ENCODE data around the gene WNT9A.

The WNT9A gene

DNA sequence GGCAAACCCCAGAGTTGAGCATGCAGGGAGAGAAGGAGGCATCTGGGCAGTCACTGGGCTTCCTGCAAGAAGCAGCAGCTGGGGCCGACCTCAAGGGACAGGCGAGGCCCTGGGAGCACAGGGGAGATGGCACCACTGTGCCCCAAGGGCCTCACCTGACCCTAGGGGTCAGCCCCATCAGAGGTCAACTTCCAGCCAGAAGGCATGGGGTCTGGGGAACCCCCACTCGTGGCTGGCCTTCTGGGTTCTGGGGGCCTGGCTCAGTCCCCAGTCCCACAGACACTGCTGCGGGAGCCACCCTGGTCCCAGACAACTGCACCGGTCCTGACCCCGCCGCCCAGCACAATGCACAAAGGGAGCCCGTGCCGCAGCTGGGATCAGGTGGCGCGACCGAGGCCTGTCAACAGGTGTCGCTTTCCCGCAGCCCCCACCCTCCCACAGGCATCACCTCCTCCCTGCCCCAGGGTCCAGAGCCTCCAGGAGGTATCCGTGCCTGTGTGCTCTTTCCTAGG lies 6.2 kb downstream of the WNT9A start:
- no peak for DNase-seq (ENCODE audit: low read depth)

DNA sequence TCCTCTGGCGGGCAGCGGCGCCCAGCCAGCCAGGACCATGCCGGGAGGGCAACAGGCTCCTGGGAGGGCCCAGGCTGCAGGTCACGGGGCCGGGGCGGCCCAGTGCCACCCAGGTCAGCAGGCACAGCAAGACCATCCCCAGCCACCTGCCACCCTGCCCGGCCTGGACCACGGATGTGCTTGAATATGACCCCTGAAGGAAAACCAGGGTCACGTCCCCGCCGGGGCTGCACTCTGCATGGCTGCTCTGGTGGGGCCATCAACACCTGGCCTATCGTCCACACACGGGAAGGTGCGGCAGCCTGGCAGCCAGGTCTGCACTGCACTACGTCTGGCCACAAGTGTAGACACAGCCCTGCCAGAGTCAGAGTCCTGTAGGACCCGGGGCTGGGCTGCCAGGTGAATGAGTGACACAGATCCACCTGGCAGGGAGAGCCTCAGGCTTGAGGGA lies 6.9 kb downstream of the WNT9A start:
- no peak for DNase-seq (ENCODE audit: low read depth)

DNA sequence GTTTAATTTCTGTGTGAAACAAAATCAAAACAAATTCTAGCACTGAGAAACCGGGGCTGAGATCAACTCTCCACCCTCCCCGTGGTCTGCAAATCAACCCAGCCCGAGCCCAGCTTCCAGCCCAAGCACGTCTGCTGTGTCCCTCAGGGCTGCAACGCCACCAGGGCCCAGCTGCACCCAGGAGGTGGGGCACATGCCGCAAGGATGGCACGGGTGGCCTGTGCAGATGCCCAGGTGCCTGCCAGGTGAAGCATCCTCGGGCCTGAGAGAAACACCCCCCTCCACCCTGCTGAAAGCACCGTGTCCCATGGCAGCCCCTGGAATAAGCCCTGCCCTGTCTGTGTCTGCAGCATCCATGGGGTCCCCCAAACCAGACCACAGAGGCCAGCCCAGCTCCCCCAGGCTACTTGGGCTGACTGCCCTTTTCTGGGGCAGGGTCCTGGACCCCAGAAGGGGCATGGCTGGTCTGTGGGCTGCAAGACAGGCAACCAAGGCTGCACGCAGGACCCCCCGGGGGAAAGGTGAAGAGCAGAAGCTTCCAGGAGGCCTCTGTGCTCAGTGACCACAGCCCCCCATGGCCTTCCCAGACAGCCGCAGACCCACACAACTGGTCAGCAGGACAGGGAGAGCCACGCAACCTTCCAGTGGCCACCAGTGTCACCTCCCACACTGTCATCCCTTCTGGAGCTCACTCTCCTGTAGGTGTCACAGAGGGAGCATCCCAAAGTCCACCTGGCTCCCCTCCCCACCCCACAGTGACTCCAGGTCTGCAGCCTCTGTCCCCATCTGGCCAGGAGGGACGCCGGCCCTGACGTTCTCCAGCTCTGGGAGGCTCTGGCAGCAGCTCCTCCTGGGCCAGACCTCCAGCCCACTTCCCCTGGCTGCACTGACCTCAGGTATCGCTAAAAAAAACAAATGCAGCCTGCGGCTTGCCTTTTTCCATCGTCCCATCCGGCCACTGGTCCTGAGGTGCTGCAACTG lies 7.7 kb downstream of the WNT9A start:
- DNase-seq (ENCODE audit: low read depth) = no peak

DNA sequence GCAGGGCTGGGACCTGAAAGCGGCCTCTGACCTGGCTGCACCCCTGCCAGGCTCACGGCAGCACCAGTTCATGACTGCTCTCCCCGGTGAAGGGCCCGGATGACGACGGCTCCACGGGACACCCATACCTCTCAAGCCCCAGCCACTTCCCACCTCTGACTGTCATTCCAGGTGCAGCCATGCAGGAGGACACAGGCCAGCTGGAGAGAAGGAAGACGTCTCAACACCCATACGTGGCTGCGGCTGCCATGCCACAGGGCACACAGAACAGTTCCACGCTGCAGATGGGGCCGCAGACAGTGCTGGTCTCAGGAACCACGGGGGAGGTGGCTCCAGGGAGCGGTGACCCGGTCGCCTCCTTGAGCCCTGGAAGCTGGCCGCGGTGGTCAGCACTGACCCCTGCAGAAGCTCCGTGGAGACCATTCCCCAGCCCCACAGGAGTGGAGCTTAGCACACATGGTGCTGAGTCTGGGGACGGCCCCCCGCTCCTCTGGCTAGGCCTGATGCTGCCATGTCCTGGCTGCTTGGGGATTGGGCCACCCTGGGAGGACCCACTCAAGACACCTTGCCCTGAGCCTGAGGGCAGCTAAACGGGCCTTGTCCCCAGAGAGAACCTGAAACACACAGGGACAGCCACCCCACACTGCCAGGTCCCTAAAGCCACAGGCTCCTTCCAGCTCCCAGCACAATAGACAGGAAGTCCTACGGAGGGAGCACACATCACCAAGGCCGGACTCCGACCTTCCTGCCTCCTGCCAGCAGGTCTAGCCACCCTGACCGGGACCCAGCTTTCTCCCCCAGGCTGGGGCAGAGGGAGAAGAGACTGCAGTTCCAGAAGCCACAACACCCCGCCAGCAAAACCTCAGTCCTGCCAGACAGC lies 8.6 kb downstream of the WNT9A start:
- no peak for DNase-seq (ENCODE audit: low read depth)

DNA sequence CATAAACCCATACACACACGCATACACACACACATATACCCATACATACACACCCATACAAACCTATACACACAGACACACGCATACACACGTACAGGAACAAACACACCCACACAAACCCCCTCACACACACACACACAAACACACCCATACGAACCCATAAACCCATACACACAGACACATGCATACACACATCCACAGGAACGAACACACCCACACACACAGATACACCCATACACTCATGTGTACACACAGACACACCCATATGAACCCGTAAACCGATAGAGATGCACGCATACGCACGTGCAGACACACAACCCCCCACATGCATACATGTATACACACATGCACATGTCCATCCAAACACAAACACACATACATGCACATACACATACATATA lies 9.5 kb downstream of the WNT9A start:
- no peak for DNase-seq (ENCODE audit: low read depth)

DNA sequence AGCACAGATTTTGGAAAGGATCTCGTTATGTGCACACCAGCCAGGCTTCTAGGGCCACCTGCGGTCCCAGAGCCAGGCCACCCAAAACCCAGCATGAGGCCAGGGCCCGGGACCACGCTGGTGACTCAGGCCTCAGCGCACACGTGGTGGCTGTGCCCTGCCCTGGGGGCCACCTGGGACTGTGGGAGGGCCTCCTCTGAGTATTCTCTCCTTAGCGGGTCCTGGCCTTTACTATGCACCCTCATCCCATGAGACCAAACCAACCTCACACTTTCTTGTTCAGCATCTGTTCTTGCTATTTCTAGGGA lies 9.9 kb downstream of the WNT9A start:
- DNase-seq (ENCODE audit: low read depth) = no peak

DNA sequence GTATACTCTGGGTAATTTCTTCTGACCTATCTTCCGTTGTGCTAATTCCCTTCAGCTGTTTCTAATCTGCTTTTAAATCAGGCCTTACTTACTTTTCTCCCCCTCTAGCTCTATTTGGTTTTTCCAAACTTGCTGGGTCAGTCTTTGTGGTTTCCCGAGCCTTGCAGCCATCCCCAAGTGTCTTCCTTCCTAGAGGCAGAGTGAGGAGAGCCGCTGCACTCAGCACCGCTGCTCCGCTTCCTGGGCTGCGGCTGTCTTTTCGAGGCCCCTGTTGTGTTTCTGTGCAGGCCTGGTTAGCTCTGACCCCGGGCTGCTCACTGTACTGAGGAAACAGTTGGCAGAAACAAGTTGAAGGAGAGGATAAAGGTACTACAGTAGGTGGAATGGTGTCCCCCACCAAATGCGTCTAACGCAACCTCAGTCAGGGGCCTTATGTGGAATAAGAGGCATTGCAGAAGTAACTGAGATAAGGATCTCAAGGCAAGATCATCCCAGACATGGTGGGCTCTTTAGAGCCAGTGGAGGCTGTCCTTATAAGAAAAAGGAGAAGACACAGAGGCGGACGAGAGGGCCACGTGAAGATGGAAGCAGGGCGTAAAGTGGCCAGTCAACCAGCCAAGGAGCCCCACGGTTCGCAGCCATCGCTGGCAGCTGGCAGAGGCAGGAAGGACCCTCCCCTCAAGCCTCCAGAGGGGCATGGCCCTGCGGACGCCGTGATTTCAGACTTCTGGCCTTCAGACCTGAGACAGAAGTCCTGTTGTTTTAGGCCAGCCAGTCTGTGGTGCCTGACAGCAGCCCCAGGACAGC lies 10.5 kb downstream of the WNT9A start:
- DNase-seq (ENCODE audit: low read depth) = no peak

DNA sequence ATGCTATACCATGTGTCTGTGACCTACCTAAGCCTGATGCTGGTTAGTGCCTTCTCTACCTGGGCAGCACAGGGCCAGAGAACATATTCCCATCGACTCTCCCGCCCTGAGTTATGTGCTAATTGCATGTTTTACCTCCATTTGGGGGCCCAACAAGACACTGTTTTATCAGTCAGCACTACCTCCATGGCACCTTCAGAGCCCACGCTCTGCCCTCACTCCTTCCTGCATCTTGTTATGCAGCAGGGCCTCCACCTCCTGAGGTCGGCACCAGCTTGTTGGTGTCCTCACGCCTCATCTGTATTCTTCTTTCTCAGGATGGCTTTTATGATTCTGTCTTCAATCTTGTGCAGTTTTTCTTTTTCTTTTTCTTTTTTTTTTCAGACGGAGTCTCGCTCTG lies 11.9 kb downstream of the WNT9A start:
- no peak for DNase-seq (ENCODE audit: low read depth)

DNA sequence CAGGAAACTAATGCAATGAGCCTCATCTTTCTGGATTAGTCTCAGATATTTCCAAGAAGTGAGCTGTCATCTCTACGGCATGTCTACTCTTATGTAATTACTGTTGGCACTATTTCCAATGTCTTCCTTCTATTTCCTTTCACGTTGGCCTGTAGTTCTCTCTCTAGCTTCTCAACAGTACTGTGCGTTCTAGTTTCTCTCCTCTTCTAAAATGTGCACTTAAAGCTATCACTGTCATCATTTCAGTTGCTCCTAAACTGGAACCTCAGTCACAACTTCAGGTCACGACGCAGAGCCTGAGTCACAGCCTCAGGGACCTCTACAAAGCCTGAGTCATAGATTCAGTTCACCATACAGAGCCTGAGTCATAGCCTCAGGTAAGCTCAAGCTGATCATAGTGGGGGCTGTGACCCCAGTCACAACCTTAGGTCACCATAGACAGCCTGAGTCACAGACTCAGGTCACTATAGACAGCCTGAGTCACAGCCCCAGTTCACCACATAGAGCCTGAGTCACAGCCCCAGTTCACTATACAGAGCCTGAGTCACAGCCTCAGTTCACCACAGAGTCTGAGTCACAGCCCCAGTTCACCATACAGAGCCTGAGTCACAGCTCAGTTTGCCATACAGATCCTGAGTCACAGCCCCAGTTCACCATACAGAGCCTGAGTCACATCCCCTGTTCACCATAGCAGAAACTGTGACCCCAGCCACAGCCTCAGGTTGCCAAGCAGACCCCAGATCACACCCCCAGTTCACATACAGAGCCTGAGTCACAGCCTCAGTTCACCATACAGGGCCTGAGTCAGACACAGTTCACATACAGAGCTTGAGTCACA lies 13.0 kb downstream of the WNT9A start:
- DNase-seq (ENCODE audit: low read depth) = no peak

DNA sequence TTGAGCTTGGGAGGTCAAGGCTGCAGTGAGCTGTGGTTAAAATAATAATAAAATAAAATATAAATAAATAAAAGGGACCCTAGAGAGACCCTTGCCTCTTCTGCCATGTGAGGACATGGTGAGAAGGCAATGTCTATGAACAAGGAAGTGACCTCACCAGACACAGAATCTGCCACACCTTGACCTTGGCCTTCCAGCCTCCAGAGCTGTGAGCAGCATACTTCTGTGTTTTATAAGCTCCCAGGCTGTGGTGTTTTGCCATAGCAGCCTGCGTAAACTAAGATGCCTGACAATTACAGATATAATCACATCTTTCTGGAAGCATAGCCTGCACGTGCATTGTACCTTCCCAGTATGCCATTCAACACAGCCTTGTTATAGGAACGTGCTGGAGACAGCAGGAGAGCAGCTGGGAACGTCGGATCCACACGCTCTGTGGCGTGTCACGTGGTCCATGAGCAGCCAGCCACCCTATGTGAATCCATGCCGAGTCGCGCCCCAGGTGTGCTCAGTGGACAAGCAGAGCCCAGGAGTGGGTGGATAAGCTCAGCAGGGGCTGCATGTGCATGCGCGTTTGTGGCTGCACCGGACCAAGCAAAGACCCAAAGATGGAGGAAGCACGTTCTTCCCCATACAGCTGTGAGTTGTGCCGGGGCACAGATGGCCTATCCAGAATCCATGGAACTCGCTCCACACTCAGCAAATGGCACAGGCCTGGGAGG lies 17.8 kb downstream of the WNT9A start:
- DNase-seq (ENCODE audit: low read depth) = no peak

DNA sequence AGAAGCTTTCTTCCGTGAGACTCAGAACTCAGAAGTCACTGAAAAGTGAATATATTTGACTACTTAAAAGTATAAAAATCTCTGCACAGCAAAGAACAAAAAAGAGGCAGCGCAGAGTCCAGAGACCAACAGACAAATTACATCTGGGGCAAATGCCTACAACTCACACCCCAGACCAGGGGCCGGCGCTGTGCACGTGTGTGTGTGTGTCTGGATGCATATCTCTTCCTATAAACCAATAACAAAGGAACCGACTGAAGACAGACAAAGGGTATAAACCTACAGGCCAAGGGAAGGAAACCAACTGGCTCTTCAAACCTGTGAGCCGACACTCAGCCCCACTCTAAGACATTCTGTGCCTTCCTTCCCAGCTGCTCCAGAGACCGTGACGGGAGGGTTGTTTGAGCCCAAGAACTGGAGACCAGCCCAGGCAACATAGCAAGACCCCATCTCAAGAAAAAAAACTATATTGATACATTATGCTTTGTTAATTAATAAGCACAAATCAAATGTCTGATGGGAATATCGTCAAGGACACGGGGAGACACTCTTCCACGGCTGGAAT lies 18.8 kb downstream of the WNT9A start:
- no peak for DNase-seq (ENCODE audit: low read depth)

DNA sequence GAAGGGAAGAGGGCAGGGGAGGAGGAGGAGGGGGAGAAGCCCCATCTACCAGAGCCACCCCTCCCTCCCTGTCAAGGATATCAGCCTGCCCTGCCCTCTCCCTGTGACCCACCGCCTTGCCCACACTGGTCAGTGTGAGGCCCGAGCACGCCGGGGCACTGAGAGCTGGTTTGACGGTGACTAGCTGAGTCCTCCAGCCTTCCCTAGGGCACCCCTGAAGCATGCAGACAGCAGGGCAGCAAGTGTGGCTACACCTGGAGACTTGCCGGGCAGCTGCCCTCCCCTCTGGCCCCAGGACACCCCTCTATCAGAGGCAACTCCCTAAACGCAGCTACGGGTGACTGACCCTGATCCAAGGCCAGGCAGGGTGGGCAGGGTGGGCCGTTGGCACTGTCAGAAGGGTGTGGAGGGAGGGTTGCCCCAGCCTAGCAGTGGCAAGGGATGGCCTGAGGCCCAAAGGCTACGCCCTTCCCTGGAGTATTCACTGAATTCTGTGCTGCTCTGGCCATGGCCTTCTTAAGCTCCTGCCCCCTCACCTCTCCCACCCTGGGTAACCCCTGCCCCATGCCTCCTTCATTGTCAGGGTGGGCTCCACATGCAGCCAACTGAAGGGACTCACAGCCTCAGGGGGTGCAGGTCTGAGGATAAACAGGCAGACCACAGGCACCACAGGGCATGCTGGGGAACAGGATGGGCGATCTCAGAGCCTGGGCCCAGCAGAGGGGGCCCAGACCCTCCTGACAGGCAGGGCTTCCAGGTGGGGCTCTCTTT lies 19.6 kb downstream of the WNT9A start:
- DNase-seq (ENCODE audit: low read depth) = no peak

DNA sequence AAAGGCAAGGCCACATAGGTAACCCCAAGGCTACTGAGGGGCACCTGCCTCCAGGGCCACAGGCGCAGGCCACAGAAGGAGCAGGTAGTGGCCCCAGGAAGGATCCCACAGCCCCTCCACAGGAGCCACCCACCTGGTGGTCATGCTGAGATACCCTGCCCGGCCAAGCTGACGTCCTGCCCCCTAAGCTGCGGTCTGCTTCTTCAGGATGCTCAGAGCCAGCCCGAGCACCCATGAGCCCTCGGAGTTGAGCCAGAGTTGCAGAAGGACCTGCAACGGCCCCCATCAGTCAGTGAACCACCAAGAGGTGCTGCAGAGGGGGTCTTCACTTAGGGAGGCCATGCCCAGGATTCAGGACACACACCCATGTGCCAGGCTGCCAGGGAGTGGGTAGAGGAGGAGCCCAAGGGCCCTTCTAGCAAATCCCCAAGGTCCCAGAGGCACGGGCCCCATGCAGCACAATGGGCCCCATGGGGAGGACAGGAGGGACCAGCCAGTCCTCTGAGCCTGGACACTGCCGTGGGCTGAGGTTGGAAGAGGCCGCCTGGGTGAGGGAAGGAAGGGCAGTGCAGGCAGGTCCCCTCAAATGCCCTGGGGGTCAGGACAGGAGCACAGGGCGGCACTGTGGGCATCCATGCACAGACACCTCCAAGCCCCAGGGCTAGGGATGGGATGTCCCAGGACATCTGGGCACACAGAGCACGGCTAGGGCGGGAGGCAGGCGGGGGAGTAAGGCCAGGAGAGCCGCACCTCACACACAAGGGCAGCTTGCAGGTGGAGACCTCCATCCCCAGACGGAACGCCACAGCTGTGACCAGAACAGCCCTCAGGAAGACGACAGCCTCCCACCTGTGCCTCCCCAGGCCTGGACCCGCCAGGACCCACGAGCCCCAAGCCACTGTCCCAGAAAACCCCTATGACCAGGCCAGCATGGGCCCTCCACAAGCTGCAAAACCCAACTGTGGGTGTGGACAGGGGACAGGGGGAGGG lies 20.5 kb downstream of the WNT9A start:
- DNase-seq (ENCODE audit: low read depth) = no peak

DNA sequence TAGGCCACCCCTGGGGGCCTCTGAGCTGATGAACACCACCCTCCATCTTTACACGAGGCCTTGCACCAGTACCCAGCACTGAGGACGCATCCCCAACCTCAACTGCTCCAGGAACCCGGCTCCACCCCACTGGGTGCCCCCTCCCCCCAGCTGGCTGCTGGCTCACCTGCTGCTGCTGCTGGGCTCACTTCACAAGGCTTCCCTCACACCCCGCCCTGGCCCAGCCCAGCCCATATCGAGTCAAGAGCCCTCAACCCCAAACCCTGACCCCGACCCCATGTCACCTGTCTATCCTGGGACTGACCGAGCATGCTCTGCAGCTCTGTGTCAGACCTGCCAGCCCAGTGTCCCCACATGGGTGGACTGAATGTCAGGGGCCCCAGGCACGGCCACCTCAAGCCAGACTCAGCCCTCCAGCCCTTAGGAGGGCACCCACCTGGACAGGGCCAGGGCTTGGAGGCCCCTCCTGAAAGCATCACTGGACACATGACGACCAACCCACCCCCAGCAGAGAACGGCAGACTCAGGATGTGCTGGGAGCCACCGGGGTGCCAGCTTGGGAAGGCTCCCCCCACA lies 21.4 kb downstream of the WNT9A start:
- DNase-seq (ENCODE audit: low read depth) = no peak

DNA sequence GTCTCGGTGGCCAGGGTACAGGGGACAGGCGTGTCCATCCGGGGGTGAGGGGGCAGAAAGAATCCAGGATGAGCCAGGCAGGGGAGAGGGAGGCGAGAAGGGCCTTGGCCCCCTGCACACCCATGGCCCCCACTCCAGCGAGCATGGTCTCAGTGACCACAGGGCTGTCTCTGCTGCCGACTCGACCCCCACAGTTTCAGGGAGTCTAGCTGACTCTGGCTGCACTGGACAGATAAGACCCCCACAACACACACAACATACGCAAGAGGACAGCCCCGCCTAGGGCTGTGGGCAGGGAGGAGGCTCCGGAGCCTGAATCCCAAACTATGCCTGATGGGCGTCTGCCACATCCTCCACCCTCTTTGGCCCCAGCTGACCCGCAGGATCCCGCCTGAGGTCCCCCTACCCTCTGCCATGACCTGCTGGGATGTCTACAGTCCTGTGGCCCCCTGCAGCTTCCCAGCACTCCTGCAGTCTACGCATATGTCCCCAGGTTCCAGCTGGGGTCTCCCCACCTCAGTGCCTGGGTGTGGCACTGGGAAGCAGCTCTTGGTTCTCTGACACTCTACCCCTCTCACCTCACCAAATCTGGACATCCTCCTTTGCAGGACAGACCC lies 22.0 kb downstream of the WNT9A start:
- no peak for DNase-seq (ENCODE audit: low read depth)

DNA sequence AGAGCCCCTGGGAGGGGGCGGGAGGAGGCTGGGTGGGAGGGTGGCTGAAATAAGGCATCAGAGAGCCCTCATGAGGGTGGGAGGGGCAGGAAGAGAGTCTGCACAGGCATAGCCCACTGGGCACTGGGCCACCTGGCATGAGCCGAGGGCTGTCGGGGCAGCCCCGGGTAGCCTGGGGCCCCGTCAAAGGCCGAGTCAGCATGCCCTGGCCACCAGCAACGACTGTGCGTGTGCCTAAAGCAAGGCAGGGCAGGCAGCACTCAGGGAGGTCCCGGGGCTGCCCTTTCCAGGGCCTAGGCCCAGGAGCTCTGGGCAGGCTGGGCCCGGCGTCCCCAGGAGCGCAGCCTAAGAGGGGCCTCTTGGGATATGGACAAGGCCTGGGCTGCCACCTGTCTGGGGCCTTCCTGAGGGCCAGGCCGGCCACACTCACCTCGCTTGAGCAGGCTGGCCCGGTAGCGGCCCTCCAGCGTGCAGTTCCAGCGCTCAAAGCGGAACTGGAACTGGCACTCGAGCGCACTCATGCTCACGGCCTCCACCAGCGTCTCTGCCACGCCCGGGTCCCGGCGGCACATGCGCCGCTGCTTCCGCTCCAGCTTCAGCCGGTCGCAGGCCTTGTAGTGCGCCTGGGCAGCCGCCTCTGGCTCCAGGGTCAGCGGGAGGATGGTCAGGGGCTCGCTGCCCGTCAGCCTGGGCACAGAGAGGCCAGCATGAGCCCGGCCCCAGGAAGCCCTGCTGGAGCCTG lies 22.7 kb downstream of the WNT9A start:
- no peak for DNase-seq (ENCODE audit: low read depth)

Data from GM04504 (cell line).